HG03354 (cell line): ENCODE measurements around the gene MUC22.

Experiments
- ATAC-seq: cut with Tn5 transposase; IDR thresholded peaks from one replicate; pipeline ENCODE4 v1.9.1; 2021; ENCODE audit warnings: mild to moderate bottlenecking; ENCODE audit not compliant: unreplicated experiment, poor library complexity, severe bottlenecking

Gene MUC22

DNA sequence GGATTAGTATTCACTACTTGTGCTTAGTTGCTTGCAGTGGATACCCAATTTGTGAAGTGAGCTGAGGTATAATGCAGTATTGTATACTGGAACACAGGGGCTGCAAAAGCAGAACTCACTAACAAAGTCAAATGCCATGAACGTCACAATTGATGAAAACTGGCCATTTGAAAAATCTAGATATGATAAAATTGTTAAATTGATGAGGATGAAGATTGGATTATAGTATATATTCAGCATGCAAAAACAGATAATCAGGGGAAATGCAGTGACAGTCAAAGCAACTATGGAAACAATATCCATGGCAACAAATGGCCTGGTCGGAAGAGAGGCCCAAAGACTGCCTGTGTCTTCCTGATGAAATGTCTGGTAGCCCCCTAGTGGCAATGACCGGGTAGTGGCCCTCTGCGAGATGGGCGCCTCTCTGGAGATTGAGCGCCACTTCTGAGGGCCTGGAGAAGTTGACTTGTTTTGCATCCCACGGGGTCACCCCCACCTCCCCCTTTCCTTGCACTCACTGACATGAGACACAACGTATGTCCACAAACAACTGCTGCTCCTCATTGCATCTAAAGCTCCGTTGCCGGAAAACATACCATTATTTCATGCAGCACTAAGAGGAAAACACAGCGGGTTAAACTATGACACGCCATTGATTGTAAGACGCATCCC, 58.5 kb downstream of the MUC22 start:
- ATAC-seq = peak; percentile 72

DNA sequence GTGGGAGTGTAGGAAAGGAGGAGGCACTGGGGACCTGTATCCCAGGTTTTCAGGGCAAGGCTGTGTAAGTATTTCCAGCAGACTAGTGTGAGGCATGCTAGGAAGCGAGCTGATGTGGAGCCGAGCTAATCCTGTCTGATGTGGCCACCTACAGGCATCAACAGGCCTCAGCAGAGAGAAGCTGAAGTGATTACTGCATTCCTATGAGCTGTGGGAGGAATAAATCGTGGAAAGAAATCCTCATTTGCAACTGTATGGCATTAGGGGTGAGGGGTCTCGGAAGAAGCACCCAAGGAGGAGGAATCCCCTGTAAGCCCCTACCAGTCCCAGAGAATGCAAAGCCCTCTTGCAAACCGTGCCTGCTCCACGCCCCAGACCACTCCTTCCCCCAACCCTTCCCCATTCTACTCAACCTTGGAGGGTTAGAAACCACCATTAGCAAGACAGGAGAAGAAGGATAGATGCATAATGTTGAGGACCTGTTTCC, 60.5 kb downstream of the MUC22 start:
- ATAC-seq = no peak

DNA sequence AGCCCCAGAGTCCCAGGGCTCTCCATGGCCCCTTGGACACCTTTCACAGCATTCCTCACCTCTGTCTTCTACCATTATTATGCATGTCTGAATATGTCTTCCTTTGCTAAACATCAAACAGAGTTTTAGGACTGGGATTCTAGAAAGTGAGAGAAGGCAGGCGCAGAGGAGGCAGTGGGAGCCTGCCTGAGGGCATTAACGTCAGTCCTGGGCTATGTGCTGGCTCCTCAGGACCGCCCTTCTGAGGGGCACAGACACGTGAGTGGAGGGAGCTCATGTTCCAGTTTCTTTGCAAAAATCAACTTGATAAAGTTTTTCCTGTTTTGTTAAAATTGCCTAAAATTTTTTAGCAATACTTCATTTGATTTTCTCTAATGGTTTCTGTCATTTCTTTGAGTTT, 64.1 kb downstream of the MUC22 start:
- no peak for ATAC-seq

DNA sequence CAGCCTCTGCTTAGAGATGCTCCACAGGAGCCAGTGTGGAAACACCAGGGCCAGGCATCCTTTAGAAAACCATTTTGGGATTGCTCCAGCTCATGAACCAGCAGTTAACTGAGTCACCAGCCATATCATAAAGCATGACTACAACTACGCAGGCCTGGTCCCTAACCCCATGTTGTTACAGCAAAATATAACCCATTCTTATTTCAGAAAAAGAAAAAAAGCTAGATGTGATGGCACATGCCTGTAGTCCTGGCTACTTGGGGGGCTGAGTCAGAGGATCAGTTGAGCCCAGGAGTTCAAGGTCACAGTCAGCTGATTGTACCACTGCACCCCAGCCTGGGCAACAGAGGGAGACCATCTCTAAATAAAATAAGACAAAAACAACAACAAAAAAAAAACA, 65.3 kb downstream of the MUC22 start:
- ATAC-seq = no peak

DNA sequence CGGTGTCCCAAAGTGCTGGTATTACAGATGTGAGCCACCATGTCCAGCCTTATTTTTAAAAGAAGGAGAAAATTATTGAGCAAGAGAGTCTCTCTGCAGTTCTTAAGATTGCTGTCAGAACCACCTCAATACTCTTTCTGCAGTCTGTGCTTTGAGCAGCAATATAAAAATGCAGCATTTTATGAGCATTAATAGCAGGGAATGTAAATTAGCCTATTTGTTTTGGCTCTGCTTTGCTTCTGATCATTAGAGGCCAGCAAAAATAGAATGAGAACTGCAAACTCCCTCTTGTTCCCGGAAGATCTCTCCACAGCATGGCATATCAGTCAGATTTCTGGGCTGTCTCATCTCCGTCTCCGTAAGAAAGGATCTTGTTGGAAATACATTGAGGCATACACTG, 66.3 kb downstream of the MUC22 start:
- ATAC-seq = no peak

DNA sequence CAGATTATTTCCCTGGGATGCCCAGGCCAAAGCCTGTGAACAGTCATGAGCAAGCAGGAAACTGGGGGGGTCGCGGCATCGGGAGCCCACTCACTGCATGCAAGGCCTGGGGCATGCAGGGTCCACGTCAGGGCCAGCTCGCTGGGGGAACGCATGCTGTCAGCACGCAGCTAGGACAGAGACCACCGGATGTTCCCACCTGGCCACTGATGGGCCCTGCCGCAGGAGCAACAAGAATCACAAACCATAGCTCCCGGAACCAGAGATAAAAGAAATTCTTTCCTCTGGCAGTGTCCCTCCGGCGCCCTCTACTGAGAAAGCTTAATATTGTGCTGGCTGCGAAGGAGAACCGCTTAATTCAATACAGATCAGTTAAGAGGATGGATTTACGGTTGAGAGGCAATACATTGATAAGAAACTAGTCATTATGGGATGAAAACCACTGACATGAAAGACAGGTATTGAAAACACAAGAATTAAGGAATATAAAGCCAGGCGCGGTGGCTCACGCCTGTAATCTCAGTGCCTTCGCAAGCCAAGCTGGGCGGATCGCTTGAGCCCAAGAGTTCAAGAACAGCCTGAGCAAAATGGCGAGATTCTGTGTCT, 69.5 kb downstream of the MUC22 start:
- ATAC-seq = no peak

DNA sequence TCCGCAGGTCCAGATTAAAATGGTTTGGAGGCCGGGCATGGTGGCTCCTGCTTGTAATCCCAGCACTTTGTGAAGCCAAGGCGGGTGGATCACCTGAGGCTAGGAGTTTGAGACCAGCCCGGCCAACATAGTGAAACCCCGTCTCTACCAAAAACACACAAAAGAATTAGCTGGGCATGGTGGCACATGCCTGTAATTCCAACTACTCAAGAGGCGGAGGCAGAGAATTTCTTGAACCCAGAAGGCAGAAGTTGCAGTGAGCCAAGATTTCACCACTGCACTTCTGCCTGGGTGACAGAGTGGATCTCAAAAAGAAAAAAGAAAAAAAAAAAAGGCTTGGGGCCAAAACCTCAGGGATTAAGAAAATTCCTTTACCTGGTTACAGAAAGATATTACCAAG, 71.6 kb downstream of the MUC22 start:
- ATAC-seq = no peak

DNA sequence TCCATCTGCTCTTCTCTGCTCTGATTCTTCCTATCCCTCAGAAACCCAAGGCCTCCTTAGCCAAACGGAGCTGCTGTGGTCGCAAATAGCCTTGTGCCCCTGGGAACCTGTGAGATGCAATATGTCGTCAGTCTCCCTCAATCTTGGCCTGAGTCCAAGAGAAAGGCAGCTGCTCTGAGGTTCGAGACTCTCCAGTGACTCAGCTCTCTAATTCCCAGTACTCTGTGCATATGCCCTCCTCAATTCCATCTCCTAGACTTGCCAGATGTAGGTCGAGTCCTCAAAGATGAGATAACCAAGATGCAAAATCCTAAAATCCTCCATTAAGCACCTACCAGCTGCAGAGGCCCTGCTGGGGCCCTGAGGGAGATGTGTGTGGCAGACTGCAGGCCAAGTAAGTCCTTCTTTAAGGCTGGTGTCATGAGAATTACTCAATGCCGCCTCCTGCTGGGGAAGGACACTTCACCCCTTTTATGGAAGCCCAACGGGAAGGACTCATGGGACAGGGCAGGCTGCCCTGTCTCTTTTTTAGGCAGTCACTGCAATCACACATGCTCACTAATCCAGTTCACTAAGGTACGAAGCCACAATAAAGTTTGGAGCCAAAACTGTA, 73.6 kb downstream of the MUC22 start:
- no peak for ATAC-seq
